ENCODE measurements around the gene RAB11FIP4.

RAB11FIP4 gene

DNA sequence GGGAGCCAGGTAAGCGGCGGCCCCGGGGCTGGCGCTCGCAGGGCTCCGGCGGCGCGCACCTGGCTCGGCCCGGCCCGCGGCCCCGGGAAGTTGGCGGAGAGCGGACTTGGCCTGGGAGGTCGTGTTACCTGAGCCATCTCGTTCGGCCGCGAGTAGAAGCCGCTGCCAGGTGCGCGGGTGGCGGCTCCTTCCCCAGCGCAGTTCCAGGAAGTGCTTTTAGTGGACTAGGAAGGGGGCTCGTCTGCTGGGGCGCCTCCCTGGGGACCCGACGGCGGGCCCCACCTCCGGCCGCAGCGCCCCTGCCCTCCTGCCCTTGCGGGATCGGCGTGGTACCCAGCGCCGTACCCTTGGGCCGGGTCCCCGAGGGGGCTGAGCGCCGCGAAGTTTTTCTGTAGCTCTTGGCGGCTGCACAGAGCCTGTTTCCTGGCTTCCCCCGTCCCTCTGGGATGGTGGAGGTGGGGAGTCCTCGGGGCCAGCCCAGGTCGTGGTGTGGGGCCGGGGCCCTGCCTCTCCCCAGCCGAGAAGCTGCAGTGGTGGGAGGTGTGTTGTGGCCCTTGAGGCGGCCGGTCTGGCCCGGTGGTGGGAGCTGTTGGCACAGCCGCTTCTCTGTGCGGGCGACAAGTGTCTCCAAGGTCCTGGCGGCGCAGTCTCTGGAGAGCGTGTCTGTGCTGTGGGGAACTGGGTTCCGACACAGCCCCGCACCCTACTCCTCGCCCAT lies 96.9 kb downstream of the RAB11FIP4 start:
- DNase-seq: peak; percentile 81

DNA sequence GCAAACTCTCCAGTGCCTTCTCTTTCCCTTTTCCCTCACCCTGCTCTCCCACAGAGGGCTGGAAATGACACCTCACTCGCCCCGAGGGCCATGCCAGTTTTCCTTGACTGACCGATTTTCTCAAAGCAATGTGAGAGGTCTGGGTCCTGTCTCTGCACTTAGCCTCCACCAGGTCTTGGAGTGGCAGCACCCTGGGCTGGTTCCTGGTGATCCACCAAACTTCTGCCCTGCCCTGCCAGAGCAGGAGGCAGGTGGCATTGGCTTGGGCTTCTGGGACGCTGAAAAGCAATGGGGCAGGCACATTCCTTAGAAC lies 97.5 kb downstream of the RAB11FIP4 start:
- DNase-seq: no peak

DNA sequence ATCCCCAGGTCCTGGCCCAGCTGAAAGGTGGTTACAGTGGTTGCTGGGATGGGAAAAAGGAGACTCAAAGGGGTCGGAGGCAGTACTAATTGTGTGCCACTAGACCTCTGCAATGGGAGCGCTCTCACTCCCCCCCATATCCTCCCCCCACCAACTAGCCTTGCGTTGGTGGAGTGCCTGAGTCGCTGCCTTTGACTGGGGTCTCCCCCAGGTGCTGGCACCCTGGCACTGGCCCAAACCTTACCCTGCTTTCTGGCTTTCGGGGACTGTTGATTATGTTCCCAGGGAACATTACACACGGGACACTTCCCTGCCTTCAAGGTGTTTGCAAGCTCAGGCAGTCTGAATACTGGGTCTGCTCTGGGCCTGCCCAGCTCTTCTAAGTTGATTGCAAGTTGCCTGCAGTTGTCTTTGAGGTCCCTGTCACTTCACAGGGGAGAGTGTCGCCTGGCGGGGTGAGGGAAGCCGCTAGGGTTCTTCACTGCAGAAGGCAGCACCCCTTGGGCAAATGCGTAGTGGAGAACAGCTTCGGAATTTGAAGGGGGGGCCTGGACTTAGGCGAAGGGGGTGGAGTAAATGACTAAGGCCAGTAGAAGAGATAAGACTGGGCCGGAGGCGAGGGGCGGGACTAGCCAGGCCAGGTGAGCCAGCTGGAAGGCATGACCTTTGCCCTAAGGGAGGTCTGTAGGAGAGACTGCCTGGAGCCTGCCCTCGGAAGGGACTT lies 98.0 kb downstream of the RAB11FIP4 start:
- peak; percentile 97 for DNase-seq

DNA sequence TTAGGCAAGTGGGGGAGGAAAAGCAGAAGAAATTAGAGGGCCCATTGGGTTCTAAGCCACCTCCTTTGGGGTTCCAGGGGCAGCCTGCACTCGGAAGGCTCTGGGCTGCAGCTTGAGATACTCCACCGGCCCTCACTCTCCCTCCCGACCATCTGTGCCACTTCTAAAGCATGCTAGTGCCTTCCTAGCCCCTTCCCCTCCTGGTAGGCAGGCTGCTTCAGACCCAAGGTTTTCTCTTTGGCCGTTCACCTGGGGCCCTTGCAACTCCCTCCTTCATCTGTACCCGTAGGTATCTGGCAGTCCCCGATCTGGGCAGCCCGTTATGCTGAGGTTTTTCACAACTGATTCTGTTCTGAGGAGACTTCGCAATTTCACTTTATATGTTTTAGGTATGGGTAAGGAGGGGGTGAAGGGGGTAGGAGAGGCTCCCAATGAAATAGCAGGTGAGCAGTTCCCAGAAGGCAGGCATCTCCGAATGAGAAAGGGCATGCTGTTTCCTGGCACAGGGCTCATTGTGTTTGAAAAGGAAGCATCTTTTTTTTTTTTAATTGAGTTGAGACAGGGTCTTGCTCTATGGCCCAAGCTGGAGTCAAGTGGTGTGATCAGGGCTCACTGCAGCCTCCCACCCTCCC lies 98.7 kb downstream of the RAB11FIP4 start:
- DNase-seq: no peak

DNA sequence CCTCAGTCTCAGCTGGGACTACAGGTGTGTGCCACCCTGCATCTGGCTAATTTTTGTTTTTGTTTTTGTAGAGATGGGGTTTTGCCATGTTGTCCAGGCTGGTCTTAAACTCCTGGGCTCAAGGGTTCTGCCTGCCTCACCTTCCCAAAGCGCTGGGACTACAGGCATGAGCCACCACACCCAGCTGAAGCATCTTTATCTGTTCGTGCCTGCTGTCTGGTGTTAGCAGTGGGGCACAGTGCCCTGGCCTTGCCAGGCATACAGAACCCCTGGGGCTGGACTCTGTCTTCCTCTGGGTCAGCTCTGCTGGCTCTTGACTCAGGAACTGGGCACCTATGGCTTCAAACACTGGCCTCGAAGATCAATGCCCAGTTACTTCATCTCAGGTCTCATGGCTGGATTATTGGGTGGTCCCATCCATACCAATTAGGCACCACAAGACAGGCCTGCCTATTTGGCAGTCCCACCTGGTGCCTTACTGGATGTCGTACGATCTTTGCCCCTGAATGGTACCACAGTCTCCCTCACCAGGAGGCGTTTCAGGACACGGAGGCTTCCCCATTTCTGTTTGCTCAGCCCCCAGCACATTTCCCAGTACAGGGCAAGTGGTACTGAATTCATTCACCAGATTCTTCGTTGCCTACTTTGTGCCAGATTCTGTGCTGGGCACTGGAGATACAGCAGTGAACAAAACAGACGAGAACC lies 99.3 kb downstream of the RAB11FIP4 start:
- DNase-seq: no peak

DNA sequence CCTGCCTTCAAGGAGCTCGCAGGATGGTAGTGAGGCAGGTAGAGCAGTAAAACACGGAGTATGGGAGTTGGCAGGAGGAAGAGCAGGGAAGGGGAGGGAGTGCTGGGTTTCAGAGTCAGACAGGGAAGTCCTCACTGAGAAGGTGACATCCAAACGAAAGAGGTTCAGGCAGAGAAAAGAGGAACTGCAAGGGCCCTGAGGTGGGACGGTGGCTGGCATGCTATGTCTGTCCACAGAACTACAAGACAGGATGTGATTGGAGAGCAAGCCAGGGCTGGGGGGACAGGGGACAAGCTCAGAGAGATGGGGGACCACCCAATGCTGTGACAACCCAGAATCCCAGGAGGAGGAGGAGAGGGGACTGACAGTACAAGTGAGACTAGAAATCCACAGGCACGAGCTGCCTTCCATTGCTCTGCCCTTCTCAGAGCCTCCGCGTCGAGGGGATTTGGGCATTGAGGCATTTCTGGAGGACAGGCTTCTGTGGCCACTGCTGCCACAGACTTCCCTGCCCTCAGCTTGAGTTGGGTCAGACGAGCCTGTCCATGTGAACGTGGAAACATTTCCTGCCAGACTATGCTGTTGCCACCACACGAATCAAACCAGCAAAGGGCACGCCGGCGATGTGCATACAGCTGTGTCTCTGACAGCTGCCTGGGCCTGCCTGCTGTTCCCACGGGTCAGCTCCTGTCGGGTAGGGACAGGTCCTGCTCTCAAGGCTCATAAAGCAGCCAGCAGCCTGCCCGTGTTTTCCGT lies 100.1 kb downstream of the RAB11FIP4 start:
- DNase-seq: no peak

DNA sequence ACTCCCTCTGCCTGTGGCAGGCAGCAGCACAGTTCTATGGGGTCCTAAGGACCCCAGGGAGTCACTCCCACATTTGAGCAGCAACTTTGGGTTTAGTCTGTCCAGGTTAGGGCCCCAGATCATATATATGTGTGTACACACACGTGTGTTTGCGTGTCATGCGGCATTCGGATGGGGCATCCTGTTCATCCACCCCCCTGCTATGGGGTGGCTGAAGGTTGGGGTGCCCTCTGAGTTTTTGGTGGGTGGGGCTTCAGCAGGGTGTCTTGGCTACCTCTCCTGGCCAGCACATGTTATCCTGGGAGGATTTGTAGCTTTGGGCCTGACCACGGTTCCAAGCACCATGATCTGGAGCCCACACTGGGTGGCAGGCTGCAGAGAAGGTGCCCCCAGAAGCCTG lies 100.7 kb downstream of the RAB11FIP4 start:
- DNase-seq: no peak

DNA sequence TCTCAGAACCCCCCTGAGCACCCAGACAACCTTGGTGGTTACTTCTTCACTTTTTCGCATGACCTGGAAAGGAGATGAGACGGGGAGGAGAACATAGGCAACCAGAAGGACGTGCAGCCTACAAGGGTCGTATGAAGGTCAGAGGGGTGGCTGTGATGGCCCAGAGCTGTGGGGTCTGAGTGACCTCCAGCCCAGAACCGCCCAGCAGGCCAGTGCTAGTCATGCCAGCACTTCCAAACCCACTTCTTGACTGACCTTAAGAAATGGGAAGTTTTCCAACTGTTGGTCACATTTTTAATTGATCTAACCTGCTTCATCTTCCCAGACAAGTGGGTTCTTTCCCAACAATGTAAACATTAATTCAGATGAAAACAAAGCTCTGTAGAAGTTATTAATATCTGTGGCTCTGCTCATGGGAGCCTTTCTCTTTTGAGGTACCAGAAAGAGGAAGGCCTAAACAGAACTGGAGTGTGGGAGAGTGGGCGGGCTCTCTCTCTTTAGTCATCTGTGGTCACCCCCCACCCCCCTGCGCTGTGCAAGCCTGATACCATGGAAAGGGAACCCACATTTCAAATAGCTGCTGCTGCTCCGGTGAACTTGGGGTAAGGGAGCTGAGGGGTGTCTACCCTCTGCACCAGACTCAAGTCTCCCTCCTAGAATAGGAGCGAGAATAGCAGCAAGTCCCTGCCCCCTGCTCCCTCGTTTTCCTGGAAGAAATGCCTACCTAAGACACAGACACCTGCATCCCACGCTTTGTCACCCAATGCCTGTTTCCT lies 101.6 kb downstream of the RAB11FIP4 start:
- no peak for DNase-seq

DNA sequence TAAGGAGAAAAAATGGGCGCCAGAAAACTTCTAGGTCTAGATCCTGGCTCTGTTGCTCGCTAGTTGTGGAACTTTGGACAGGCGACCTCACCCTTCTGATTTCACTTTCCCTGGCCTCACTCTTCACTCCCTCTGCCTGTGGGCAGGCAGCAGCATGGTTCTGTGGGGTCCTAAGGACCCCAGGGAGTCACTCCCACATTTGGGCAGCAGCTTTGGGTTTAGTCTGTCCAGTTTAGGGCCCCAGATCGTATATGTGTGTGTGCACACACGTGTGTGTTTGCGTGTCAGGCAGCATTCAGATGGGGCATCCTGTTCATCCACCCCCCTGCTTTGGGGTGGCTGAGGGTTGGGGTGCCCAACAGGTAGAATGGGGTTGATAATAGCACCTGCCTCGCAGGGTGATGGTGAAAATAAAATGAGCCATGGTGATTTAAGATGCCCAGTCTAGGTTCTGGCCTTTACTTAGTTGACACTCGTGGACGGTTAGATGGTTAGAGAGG lies 102.2 kb downstream of the RAB11FIP4 start:
- no peak for DNase-seq

DNA sequence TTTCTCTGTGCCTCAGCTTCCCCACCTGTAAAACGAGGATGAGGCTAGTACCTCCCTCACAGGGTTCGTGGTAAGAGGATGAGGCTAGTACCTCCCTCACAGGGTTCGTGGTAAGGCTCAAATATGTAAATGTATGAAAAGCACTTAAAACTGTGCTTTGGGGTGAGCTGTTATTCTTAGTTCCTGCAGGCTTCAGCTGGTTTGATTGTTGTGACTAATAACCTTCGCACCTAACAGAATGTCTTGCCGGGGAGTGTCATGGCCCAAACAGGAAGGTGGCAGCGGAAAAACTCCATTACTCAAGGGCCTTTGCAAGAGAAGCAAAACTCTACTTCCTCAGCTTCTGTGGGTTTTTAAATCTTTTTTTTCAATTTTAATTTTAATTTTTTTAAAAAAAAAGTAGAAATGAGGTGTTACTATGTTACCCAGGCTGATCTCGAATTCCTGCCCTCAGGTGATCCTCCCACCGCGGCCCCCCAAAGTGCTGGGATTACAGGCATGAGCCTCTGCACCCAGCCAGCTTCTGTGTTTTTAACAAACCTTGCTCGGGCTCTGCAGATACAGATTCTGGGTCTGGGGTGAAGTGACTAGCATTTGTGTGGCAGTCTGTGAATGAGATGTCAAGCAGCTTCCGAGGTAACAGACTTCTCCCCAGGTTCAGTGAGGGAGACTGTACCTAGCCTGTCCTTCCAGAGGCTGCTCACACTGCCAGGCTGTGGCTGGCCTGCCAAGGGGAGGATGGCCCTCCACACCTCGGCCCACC lies 103.0 kb downstream of the RAB11FIP4 start:
- DNase-seq: no peak

DNA sequence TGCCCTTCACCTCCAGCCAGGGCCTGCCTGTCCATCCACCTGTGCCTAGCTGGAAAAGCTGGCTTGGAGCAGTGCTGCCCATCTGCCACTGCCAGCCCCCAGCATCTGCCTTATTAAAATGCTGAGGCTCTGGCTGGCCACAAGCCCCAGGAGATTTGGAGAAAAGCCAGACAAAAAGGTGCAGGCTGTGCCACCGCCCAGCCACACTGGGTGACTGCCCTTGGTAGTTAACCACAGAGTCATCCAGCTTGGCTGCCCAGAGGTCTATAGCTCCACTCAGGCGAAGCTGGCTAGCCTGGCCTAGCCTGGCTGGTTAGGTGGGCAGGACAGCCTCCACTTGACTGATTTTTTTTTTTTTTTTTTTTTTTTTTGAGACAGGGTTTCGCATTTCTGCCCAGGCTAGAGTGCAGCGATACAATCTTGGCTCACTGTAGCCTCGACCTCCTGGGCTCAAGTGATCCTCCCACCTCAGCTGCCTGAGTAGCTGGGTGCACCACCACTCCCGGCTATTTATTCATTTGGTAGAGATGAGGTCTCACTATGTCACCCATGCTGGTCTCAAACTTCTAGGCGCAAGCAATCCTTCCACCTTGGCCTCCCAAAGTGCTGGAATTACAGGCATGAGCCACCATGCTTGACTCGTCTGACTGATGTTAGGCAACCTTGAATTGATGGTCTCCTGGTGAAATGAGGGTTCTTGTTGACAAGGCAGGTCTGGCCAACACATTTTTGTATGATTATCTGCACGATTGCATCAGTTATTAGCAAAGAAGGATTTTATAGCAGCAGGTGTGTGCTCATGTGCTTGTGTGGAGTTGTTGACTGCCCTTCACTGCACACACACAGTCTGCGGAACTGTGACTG lies 103.8 kb downstream of the RAB11FIP4 start:
- no peak for DNase-seq

DNA sequence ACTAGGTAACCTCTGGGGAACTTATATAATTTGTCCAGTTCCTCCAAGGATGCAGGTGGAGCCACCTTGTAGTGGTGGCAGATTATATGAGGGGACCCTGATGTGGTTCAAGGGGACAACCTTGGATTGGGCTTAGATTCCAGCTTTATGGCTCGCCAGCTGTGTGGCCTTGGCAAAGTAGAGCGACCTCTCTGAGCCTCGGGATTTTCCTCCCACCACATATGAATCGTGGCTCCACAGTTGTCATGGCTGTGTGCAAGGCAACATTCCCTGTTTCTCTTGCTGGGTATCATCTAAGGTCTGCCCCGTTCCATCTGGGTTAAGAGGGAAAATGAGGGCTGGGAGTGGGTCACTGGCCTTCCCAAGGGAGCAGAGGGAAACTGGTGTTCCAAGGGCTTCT lies 104.6 kb downstream of the RAB11FIP4 start:
- no peak for DNase-seq

DNA sequence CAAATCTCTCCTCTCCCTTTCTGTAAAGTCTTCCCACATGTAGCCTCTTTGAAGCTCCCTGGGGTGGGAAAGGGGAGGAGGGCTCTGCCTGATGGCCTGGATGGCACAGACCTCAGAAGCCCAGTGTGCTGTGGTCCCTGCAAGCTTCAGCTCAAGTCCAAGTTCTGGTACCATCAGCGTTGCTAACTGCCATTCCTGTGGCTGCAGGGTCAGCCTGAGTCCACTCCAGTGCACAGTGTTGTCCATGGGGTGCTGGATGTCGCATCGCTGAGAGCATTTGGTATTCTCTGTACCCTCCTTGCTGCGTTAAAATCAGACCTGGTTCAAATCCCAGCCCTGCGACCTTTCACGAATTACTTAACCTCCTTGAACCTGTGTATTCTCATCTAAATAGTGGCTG lies 105.1 kb downstream of the RAB11FIP4 start:
- no peak for DNase-seq

DNA sequence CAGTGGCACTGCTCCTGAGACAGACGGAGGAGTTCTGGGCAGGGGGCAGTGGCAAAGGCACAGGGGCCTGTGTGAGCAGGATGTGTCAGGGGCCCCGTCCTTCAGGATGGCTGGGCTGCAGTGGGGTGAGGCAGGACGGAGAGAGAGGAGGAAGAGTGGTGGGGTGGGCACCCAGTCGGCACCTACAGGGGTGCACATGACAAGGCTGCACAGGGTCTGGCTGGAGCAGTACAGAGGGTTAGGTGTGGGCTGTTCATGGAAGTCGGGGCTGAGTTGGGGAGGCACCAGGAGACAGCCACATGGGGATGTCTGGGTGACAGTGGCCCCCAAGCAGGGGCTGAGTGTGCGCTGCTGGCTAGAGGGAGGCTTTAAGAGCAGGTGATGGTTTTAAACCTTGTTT lies 106.0 kb downstream of the RAB11FIP4 start:
- DNase-seq: no peak

DNA sequence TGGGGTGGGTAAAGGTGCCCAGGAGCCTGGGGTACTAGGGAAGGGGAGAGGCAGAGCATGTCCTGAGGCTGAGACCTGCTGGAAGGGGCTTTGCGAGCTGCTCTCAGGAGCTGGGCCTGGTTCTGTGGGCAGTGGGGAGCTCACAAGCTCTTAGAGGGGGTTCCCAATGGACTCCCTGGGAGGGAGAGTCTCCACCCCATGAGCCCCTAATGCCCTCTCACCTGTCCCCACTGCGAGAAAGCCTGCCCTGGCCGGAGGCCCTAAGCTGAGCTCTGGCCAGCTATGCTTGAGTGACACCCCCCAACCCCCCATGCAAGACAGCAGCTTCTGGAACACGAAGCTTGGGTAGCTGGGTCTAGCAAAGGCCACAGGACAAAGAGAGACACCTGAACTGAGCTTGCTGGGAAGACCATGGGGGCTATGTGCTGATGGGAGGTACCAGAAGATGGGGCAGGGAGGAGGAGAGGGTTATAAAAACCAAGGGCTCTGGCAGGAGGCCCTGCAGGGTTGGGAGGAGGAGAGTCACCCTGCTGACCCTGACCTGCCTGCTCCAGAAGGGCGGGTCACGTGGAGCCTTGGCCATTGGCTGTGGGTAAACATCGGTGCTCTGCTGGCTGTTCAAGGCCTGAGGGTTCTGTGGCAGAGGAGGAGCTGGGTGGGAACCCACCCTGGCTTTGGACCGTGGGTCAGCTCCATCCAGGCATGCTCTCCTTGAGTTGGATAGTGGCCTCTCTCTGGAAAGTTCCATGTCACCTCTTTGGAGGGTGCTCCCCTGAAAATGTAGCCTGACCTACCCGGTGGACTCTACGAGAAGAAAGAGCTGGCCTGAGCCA lies 106.7 kb downstream of the RAB11FIP4 start:
- DNase-seq: no peak

DNA sequence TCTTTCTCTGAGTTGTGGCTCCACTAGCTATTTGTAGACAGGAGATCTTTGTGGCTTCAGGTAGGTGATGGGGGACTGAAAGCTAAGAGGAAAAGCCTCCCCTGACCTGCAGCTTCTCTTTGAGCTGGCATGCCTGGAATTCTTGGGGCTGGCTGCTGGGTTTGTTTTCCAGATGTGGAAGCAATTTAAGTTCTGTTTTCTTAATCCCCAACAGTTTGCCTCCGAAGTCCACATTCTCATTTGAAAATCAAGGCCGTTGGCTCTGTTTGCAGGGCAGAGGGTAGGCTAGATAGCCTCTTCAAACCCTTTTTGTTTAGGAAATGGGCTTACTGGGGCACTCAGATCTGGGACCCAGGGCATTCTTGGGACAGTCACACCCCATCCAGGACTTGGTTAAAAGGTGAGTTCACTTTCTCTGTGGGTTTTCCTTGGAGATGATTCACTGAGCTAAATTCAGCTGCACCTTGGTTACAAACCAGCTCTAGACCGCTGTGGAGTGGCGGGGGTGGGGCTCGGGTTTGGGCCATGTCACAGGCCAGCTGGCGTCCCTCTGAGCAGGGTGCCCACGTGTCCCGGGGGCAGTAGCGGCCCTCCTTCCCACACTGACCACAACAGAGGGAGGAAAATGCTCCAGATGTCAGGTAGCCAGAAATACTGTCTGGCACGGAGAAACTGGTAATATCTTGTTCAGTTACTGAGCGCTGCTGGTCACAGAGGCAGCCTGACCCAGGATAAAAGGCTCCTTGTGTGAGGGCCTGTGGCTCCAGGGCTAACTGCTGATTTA lies 108.5 kb downstream of the RAB11FIP4 start:
- DNase-seq: peak; percentile 98

DNA sequence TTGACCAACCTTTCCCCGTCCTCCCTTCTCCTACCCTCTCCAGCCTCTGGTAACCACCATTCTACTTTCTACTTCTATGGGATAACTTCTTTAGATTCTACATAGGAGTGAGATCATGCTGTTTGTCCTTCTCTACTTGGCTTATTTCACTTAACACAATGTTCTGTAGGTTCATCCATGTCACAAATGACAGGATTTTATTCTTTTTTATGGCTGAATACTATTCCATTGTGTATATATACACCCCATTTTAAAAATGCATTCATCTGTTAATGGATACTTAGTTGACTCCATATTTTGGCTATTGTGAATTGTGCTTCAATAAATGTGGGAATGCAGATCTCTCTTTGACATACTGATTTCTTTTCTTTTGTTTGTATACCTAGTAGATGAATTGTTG lies 115.0 kb downstream of the RAB11FIP4 start:
- no peak for DNase-seq
